Omental fat pad (tissue), 4 donors: ENCODE data around the gene USP26. TPM values are rescaled to one million over a fixed set of nuclear protein-coding genes. Genes with fewer than 3 reads are reported as not detected.
"Not testable (repeated sequence)": the region's sequence is repeated elsewhere in the genome, so short reads cannot be mapped to it uniquely, and the experiment has no call there.

Experiments used
- ATAC-seq: fragments of 150-250 bp; one replicate; pipeline ENCODE4 v1.9.1; 2016; ENCODE audit warnings: mild to moderate bottlenecking, moderate library complexity; ENCODE audit not compliant: low FRiP score
- DNase-seq: peaks from one replicate; pipeline ENCODE4 v3.0.0-alpha.2; 2019; ENCODE audit warnings: low spot score
- CTCF ChIP-seq, 3 donors: fragments of 450-650 bp; IDR thresholded peaks; one replicate each; pipeline ENCODE4 v1.5.1; 2016 to 2017; ENCODE audit warnings: antibody characterized with exemption in 3 of 3, mild to moderate bottlenecking in 3 of 3, moderate library complexity in 2 of 3
- total RNA-seq, 4 donors: library from RNA; depleted of rRNA; stranded (reverse); fragments of >200 nt; gene quantifications; one replicate each; pipeline ENCODE4 v1.1.0, GENCODE V29; 2016

Gene USP26
- not detected for total RNA-seq

- TF ChIP-seq CTCF (IDR thresholded peaks at IDR 0.05) = no peak
- ATAC-seq = no peak
Observed at GRCh38 chrX:133097031-133097430, at the start of gene USP26. Gene USP26, minus strand, starts transcription at chrX:133097109. Its CDS starts 68,889 bp downstream, at chrX:133028220.

GRCh38 chrX:133134282-133134681 is 37.4 kb upstream of the USP26 start:
- DNase-seq (no peak), ATAC-seq (no peak)
- TF ChIP-seq CTCF (IDR thresholded peaks at IDR 0.05) = no peak

More at GRCh38 chrX:133097031-133097430, at the start of gene USP26:
- no peak for DNase-seq

- no peak for DNase-seq
- ATAC-seq = no peak
- TF ChIP-seq CTCF (IDR thresholded peaks at IDR 0.05) = no peak
Observed at GRCh38 chrX:133120406-133120805, 23.5 kb upstream of the USP26 start.

- TF ChIP-seq CTCF (IDR thresholded peaks at IDR 0.05) = no peak
- no peak for ATAC-seq
- DNase-seq = no peak
Observed at GRCh38 chrX:133094098-133094731, 2.7 kb downstream of the USP26 start.

- no peak for TF ChIP-seq CTCF (IDR thresholded peaks at IDR 0.05)
- ATAC-seq = no peak
- no peak for DNase-seq
Observed at GRCh38 chrX:133090236-133090809, 6.6 kb downstream of the USP26 start.

GRCh38 chrX:133089411-133089810 is 7.5 kb downstream of the USP26 start:
- TF ChIP-seq CTCF (IDR thresholded peaks at IDR 0.05) = no peak
- ATAC-seq = no peak
- no peak for DNase-seq

- DNase-seq (no peak), ATAC-seq (no peak)
- no peak for TF ChIP-seq CTCF (IDR thresholded peaks at IDR 0.05)
Observed at GRCh38 chrX:133085785-133086184, 11.1 kb downstream of the USP26 start.

- not testable (repeated sequence) for DNase-seq, ATAC-seq
Observed at GRCh38 chrX:133085056-133085455, 11.9 kb downstream of the USP26 start.
